Body of pancreas (tissue), 4 donors: Measurements from ENCODE around the gene RNF166. TPM values are rescaled to one million over a fixed set of nuclear protein-coding genes. Genes with fewer than 3 reads are reported as not detected.

Experiments used
- ATAC-seq: fragments of 150-250 bp; one replicate; pipeline ENCODE4 v1.9.1; 2016
- DNase-seq, 4 donors: peaks; one replicate each; pipeline ENCODE4 v3.0.0-alpha.2; 2019
- H3K27ac ChIP-seq, 4 donors: fragments of 200-600 bp; sonication (generic); 1 replicate in 3 of 4; 2 replicates in 1 of 4; pipeline versions ENCODE4 v1.5.1 to v1.6.1; 2016 to 2019; ENCODE audit warnings: mild to moderate bottlenecking in 1 of 4, mixed read lengths in 1 of 4, moderate library complexity in 1 of 4
- H3K27me3 ChIP-seq, 2 donors: fragments of 200-600 bp; sonication (generic); one replicate each; pipeline ENCODE4 v1.6.0; 2016; ENCODE audit warnings: mild to moderate bottlenecking in 1 of 2
- H3K36me3 ChIP-seq, 2 donors: fragments of 200-600 bp; sonication (generic); replicated peaks in 1 of 2; 2 replicates each; pipeline ENCODE4 v1.5.1; 2016; ENCODE audit warnings: low read depth in 2 of 2; ENCODE audit not compliant: insufficient read depth in 1 of 2
- H3K4me1 ChIP-seq: fragments of 200-600 bp; sonication (generic); one replicate; pipeline ENCODE4 v1.6.0; 2016
- H3K4me3 ChIP-seq, 2 donors: fragments of 200-600 bp; sonication (generic); 1 replicate in 1 of 2; 2 replicates in 1 of 2; pipeline ENCODE4 v1.5.1; 2016 to 2019
- H3K9me3 ChIP-seq, 3 donors: fragments of 200-600 bp; sonication (generic); 1 replicate in 2 of 3; 2 replicates in 1 of 3; pipeline ENCODE4 v1.5.1; 2016
- POLR2A ChIP-seq, 3 donors: fragments of 450-650 bp; IDR thresholded peaks; one replicate each; pipeline ENCODE4 v1.6.1; 2016; ENCODE audit warnings: antibody characterized with exemption in 3 of 3, mild to moderate bottlenecking in 2 of 3
- WGBS, 2 donors: methylation state at CpG; one replicate each; pipeline ENCODE4 v1.1.5; 2017; 5-methylcytosine and 5-hydroxymethylcytosine counted together
- intact Hi-C: fragments of 100-400 bp; cut with DNase I; formaldehyde crosslinking; loops from one replicate; pipeline ENCODE4 v1.15.1; 2023
- total RNA-seq, 2 donors: library from RNA; depleted of rRNA; stranded (reverse); fragments of >200 nt; gene quantifications; one replicate each; pipeline ENCODE4 v1.1.0, GENCODE V29; 2016
- TF ChIP-seq, protein P1 (sequence below), 7 experiments: fragments of 450-650 bp in 4 of 7; fragments of 200-600 bp in 3 of 7; sonication (generic) in 3 of 7; IDR thresholded peaks; one replicate each; pipeline ENCODE4 v1.5.1; 2016 to 2019; ENCODE audit warnings: antibody characterized with exemption in 7 of 7

Gene RNF166
- total RNA-seq, 2 donors from 2014 or later = 16.6 to 27.7 TPM

DNA sequence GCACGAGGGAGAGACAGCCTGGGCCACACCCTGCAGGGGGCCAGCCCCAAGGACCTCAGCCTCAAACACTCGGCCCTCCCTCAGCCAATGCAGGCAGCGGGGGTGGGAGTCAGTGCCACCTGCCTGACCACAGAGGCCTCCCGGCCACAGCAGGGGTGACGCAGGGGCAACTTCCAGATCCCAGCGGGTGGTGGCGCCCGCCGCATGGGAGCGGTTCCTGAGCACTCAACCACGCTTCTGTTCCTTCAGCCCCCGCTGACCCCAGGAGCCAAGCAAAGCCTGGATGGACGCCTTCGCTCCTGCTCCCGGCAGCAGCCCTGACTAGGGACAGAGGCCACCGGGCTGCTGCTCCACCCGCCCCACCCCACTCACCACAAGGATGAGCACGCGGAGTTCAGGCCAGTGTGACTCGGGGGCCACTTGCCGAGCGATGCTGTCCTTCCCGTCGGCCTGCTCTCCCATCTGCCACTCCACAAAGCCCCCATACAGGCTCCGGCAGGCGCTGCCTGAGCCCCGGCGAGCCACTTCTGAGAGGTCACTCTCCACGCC lies 50.4 kb downstream of the RNF166 start:
- intact Hi-C loops = no loop called here
- H3K9me3 ChIP-seq = no peaks in the 10 kb centered on the region
- H3K4me3 ChIP-seq = no peak overlapping the region
- WGBS, 2 donors = 92 to 96% methylated on average over 14 to 28 of the region's 29 CpGs
- DNase-seq = no peak
- ATAC-seq = no peak
- no peak overlapping the region for H3K27ac ChIP-seq
- H3K4me1 ChIP-seq = peaks cover 14% of the 10 kb centered on the region
- TF ChIP-seq, protein P1, sequence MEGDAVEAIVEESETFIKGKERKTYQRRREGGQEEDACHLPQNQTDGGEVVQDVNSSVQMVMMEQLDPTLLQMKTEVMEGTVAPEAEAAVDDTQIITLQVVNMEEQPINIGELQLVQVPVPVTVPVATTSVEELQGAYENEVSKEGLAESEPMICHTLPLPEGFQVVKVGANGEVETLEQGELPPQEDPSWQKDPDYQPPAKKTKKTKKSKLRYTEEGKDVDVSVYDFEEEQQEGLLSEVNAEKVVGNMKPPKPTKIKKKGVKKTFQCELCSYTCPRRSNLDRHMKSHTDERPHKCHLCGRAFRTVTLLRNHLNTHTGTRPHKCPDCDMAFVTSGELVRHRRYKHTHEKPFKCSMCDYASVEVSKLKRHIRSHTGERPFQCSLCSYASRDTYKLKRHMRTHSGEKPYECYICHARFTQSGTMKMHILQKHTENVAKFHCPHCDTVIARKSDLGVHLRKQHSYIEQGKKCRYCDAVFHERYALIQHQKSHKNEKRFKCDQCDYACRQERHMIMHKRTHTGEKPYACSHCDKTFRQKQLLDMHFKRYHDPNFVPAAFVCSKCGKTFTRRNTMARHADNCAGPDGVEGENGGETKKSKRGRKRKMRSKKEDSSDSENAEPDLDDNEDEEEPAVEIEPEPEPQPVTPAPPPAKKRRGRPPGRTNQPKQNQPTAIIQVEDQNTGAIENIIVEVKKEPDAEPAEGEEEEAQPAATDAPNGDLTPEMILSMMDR (IDR thresholded peaks at IDR 0.05) = no peak
- no peak for TF ChIP-seq POLR2A (IDR thresholded peaks at IDR 0.05)
- no peaks in the 10 kb centered on the region for H3K36me3 ChIP-seq
- H3K27me3 ChIP-seq = no peaks in the 10 kb centered on the region

DNA sequence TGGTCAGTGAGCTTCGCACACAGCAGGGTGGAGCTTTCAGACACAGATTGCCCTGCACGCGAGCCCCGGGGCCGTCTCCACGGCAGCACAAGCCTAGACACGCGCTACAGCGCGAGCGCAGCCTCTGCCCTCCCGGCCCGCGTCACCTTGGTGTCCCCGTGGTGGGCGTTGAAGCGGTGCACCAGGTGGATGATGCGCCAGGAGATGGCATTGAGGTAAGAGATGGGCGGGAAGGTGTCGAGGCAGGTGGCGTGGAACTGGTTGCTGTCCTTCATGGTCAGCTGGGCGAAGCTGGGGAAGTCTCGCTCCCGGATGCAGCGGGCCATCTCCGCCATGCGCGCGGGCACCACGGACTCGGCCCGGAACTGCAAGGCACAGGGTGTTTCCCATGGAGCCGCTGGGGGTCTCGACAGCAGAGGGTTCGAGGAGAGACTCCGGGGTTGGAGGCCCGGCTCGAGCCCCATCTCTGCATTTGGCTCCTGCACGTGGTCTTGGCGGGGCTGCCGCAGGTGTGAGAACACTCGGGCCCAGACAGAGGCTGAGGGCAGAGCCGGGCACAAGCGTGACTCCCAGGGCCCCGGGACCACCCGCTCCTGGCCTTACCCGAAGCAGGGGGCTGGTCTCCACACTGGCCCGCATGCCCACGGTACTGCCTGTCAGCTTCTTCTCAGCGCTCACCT lies 51.0 kb downstream of the RNF166 start:
- no peak for DNase-seq
- Histone ChIP-seq H3K4me3 (no peak overlapping the region), H3K4me1 (peaks cover 17% of the 10 kb centered on the region), H3K36me3 (no peaks in the 10 kb centered on the region), H3K9me3 (no peaks in the 10 kb centered on the region), H3K27me3 (no peaks in the 10 kb centered on the region), H3K27ac (no peak overlapping the region)
- ATAC-seq = no peak
- TF ChIP-seq POLR2A (IDR thresholded peaks at IDR 0.05) = no peak
- TF ChIP-seq, protein P1 (IDR thresholded peaks at IDR 0.05) = no peak
- 95 to 96% methylated on average over 10 to 42 of the region's 50 CpGs for WGBS, 2 donors
- intact Hi-C loops = no loop called here

DNA sequence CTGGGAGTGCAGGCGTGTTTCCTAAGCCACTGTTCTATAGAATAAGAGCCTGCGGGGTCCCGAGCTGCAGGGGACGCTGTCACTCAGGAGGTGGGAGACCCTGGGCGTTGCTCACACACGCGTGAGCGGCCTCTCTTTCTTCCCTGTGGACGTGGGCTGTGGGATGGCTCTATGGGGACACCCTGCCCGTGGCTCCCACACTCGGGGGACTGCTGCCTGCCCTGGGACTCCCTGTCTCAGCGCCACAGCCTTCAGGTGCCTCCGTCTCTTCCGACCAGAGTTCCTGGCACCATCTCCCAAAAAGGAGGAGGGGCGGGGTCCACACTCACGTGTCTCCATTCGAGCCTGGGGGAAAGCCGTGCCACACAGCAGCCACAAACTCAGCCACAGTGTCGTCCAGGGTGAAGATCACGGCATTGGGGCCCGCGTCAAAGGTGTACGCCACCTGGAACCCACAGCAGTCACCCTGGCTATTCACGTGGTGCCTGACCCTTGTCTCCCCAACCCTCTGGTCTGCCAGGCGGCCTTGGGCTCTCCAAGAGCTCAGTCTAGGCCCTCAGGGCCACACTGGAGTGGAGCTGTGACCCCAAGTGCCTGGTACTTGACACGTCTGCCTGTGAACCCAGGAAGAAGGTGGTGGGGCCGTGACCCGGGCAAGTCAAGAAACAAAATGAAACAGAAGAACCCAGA lies 51.7 kb downstream of the RNF166 start:
- TF ChIP-seq, protein P1 (IDR thresholded peaks at IDR 0.05) = no peak
- no peak for TF ChIP-seq POLR2A (IDR thresholded peaks at IDR 0.05)
- intact Hi-C loops = no loop called here
- no peak overlapping the region for H3K27ac ChIP-seq
- ATAC-seq (no peak), DNase-seq (no peak)
- 89 to 93% methylated on average over 28 of the region's 28 CpGs for WGBS, 2 donors
- peaks cover 24% of the 10 kb centered on the region for H3K4me1 ChIP-seq
- no peaks in the 10 kb centered on the region for H3K36me3 ChIP-seq
- H3K9me3 ChIP-seq = no peaks in the 10 kb centered on the region
- no peak overlapping the region for H3K4me3 ChIP-seq
- no peaks in the 10 kb centered on the region for H3K27me3 ChIP-seq

DNA sequence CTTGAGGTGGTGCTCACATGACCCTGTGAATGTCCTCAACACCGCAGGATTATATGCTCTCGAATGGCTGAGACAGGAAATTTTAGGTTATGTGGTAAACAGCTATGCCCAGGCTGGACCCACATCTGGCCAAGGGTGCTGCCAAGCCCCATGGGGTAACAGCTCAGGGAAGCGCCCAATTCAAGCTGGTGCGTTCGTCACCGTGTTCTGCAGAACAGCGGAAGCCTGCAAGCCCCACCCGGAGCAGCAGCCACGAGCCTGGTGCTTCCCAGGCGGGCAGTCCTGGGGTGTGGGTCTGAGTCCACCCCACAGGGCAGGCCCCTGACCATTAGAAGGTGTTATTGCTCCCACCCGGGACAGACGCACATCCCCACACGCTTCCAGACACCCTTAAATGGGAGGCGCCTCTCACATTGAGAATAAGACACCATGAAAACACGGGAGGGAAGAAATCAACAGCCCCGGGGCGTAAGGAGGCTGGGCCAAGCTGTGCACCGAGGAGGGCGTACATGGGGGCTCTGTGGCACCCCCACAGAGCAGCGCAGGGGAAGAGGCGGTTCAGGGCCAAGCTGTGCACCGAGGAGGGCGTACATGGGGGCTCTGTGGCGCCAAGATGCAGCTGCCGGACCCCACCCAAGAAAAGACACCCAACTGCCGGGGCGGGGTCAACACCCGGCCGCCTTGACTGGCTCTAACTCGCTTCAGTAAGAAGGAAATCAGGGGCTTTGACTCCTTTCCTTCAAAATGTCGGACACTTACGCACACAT lies 52.4 kb downstream of the RNF166 start:
- WGBS, 2 donors = 87 to 88% methylated on average over 21 to 32 of the region's 32 CpGs
- ATAC-seq = no peak
- Histone ChIP-seq H3K9me3 (no peaks in the 10 kb centered on the region), H3K36me3 (no peaks in the 10 kb centered on the region), H3K27me3 (no peaks in the 10 kb centered on the region), H3K4me3 (no peak overlapping the region), H3K27ac (no peak overlapping the region), H3K4me1 (peaks cover 31% of the 10 kb centered on the region)
- DNase-seq = no peak
- intact Hi-C loops = no loop called here
- no peak for TF ChIP-seq POLR2A (IDR thresholded peaks at IDR 0.05)
- TF ChIP-seq, protein P1 (IDR thresholded peaks at IDR 0.05) = no peak
